HG03457 (cell line): ENCODE results near the gene GRID1.

Experiments
- ATAC-seq: cut with Tn5 transposase; IDR thresholded peaks from one replicate; pipeline ENCODE4 v1.9.1; 2021; ENCODE audit warnings: moderate number of reproducible peaks; ENCODE audit not compliant: unreplicated experiment

The GRID1 gene

GRCh38 chr10:86197166-86197790 lies 169.3 kb downstream of the GRID1 start:
- ATAC-seq, result no peak

- no peak for ATAC-seq
Measured at GRCh38 chr10:86195521-86196157, 171.0 kb downstream of the GRID1 start.

- ATAC-seq, result no peak
Measured at GRCh38 chr10:86194684-86195083, 171.9 kb downstream of the GRID1 start.

GRCh38 chr10:86193841-86194240 lies 172.8 kb downstream of the GRID1 start:
- ATAC-seq, result no peak

- no peak for ATAC-seq
Measured at GRCh38 chr10:86192691-86193090, 173.9 kb downstream of the GRID1 start.

- no peak for ATAC-seq
Measured at GRCh38 chr10:86192147-86192546, 174.4 kb downstream of the GRID1 start.

GRCh38 chr10:86191686-86192085 lies 174.9 kb downstream of the GRID1 start:
- ATAC-seq, result no peak

- no peak for ATAC-seq
Measured at GRCh38 chr10:86191166-86191565, 175.4 kb downstream of the GRID1 start.

GRCh38 chr10:86190291-86190690 lies 176.3 kb downstream of the GRID1 start:
- no peak for ATAC-seq

- no peak for ATAC-seq
Measured at GRCh38 chr10:86189891-86190290, 176.7 kb downstream of the GRID1 start.

GRCh38 chr10:86188796-86189558 lies 177.6 kb downstream of the GRID1 start:
- no peak for ATAC-seq

GRCh38 chr10:86188326-86188725 lies 178.3 kb downstream of the GRID1 start:
- ATAC-seq, result no peak

GRCh38 chr10:86187499-86188239 lies 178.9 kb downstream of the GRID1 start:
- ATAC-seq, result no peak

- ATAC-seq, result no peak
Measured at GRCh38 chr10:86186633-86187032, 180.0 kb downstream of the GRID1 start.

GRCh38 chr10:86182595-86182994 lies 184.0 kb downstream of the GRID1 start:
- ATAC-seq, result no peak

- ATAC-seq, result no peak
Measured at GRCh38 chr10:86182150-86182549, 184.4 kb downstream of the GRID1 start.

- ATAC-seq, result no peak
Measured at GRCh38 chr10:86180861-86181260, 185.7 kb downstream of the GRID1 start.

GRCh38 chr10:86179961-86180360 lies 186.6 kb downstream of the GRID1 start:
- no peak for ATAC-seq

GRCh38 chr10:86179153-86179524 lies 187.5 kb downstream of the GRID1 start:
- ATAC-seq, result no peak

- no peak for ATAC-seq
Measured at GRCh38 chr10:86178401-86179152, 188.0 kb downstream of the GRID1 start.
